WTC11 (cell line): ENCODE results near the gene CYP3A4. TPM values are rescaled to one million over a fixed set of nuclear protein-coding genes. Genes with fewer than 3 reads are reported as not detected.

Experiments
- ATAC-seq: fragments of 200-7000 bp; cut with Tn5 transposase; 2 replicates; pipeline ENCODE4 v1.10.0; 2021; ENCODE audit warnings: mild to moderate bottlenecking, moderate library complexity
- CTCF ChIA-PET: fragments of 300-600 bp; sonication (Branson Sonifier 250); formaldehyde crosslinking; loops from one replicate; lab custom pipeline; 2021; ENCODE audit warnings: antibody characterized with exemption; lab: Charles Lee
- POLR2A ChIA-PET: fragments of 350-600 bp; sonication (Branson Sonifier 250); formaldehyde crosslinking; loops from one replicate; lab custom pipeline; 2021; ENCODE audit warnings: antibody characterized with exemption; lab: Charles Lee
- DNase-seq: peaks from one replicate; pipeline ENCODE4 v3.0.0; 2021; ENCODE audit warnings: low spot score
- H3K27ac Mint-ChIP-seq: 2 replicates; pipeline ENCODE4 v1.8.0; 2021; ENCODE audit warnings: mixed read lengths
- H3K27me3 Mint-ChIP-seq: 2 replicates; pipeline ENCODE4 v1.8.0; 2021; ENCODE audit warnings: low read depth, mild to moderate bottlenecking, moderate library complexity, mixed read lengths
- H3K36me3 Mint-ChIP-seq: 2 replicates; pipeline ENCODE4 v1.8.0; 2021; ENCODE audit warnings: mixed read lengths
- H3K4me1 Mint-ChIP-seq: 2 replicates; pipeline ENCODE4 v1.8.0; 2022; ENCODE audit warnings: mixed read lengths
- H3K4me3 Mint-ChIP-seq: 2 replicates; pipeline ENCODE4 v1.8.0; 2021; ENCODE audit warnings: mild to moderate bottlenecking, moderate library complexity, mixed read lengths
- H3K9me3 Mint-ChIP-seq: 2 replicates; pipeline ENCODE4 v1.8.0; 2021; ENCODE audit warnings: mixed read lengths
- ATF6 ChIP-seq: sonication (generic); formaldehyde crosslinking; IDR thresholded peaks from 2 replicates; pipeline ENCODE4 v1.8.1; 2023; ENCODE audit warnings: mild to moderate bottlenecking, missing genetic modification reagents
- CREB1 ChIP-seq: sonication (generic); formaldehyde crosslinking; IDR thresholded peaks from 2 replicates; pipeline ENCODE4 v1.8.0; 2023; ENCODE audit warnings: mild to moderate bottlenecking, missing genetic modification reagents
- E2F1 ChIP-seq: sonication (generic); formaldehyde crosslinking; IDR thresholded peaks from 2 replicates; pipeline ENCODE4 v1.8.0; 2022; ENCODE audit warnings: mild to moderate bottlenecking, missing genetic modification reagents
- OVOL2 ChIP-seq: fragments of 250-450 bp; sonication (Bioruptor Pico); IDR thresholded peaks from 2 replicates; pipeline ENCODE4 v1.9.0; 2021; ENCODE audit warnings: mild to moderate bottlenecking, borderline replicate concordance
- SMAD4 ChIP-seq: sonication (generic); formaldehyde crosslinking; IDR thresholded peaks from 2 replicates; pipeline ENCODE4 v1.8.0; 2022; ENCODE audit warnings: mild to moderate bottlenecking, missing genetic modification reagents
- total RNA-seq: library from RNA; stranded (reverse); gene quantifications from 3 replicates; pipeline ENCODE4 v1.2.3, GENCODE V29; 2021

Gene CYP3A4
- total RNA-seq, 1 experiment from 2014 or later = 0.33 TPM

GRCh38 chr7:99709260-99709659 lies 74.7 kb downstream of the CYP3A4 start:
- H3K4me3 Mint-ChIP-seq = no peak overlapping the region
- no peaks in the 10 kb centered on the region for H3K4me1 Mint-ChIP-seq
- POLR2A ChIA-PET = no interaction called here
- H3K36me3 Mint-ChIP-seq = peaks cover 21% of the 10 kb centered on the region
- TF ChIP-seq CREB1 (CRISPR knock-in tag) (no peak), OVOL2 (CRISPR knock-in tag) (no peak), E2F1 (no peak)
- TF ChIP-seq, all 79 proteins: peak for 0
- Mint-ChIP-seq H3K27ac (no peak overlapping the region), H3K9me3 (peaks cover 46% of the 10 kb centered on the region), H3K27me3 (peaks cover 9% of the 10 kb centered on the region)
- ATAC-seq (no peak), DNase-seq (no peak)
- CTCF ChIA-PET = no interaction called here

GRCh38 chr7:99707096-99707495 lies 76.9 kb downstream of the CYP3A4 start:
- H3K27me3 Mint-ChIP-seq = peaks cover 10% of the 10 kb centered on the region
- CTCF ChIA-PET = no interaction called here
- no peak overlapping the region for H3K4me3 Mint-ChIP-seq

More at GRCh38 chr7:99707096-99707495, 76.9 kb downstream of the CYP3A4 start:
- ATAC-seq (no peak), DNase-seq (no peak)
- no peaks in the 10 kb centered on the region for H3K4me1 Mint-ChIP-seq
- H3K9me3 Mint-ChIP-seq = peaks cover 50% of the 10 kb centered on the region
- peaks cover 21% of the 10 kb centered on the region for H3K36me3 Mint-ChIP-seq
- H3K27ac Mint-ChIP-seq = no peak overlapping the region
- POLR2A ChIA-PET = no interaction called here
- TF ChIP-seq ATF6 (CRISPR knock-in tag) = no peak
- no peak for TF ChIP-seq SMAD4 (CRISPR knock-in tag)
- no peak for TF ChIP-seq CREB1 (CRISPR knock-in tag)

Other genes starting within 250 kb of the CYP3A4 start
- 5.9 to 7.2 TPM (median 6.6 TPM) in 3 replicates for gene FAM200A, start 232.1 kb downstream of the CYP3A4 start, total RNA-seq
- 37.1 to 40.4 TPM (median 38.2 TPM) in 3 replicates for gene ZNF655, start 225.5 kb downstream of the CYP3A4 start, total RNA-seq
- gene TMEM225B, start 185.9 kb downstream of the CYP3A4 start, total RNA-seq = 0.78 to 0.81 TPM (median 0.78 TPM) in 3 replicates
- gene ZSCAN25, start 167.2 kb downstream of the CYP3A4 start, total RNA-seq = 16.3 to 20.1 TPM (median 19.9 TPM) in 3 replicates
- gene CYP3A5, start 104.2 kb downstream of the CYP3A4 start, total RNA-seq = 0.39 to 0.78 TPM (median 0.76 TPM) in 3 replicates
- not detected in 3 replicates for gene CYP3A7, start 49.0 kb downstream of the CYP3A4 start, total RNA-seq
- gene CYP3A43, start 43.8 kb upstream of the CYP3A4 start, total RNA-seq = not detected in 3 replicates
- 0.15 TPM in 1 of 3 replicates, not detected in the others for gene OR2AE1, start 92.8 kb upstream of the CYP3A4 start, total RNA-seq
- 6.6 to 9.8 TPM (median 9.3 TPM) in 3 replicates for gene TRIM4, start 135.3 kb upstream of the CYP3A4 start, total RNA-seq
- 2.9 to 3.7 TPM (median 3.4 TPM) in 3 replicates for gene GJC3, start 145.4 kb upstream of the CYP3A4 start, total RNA-seq
- gene AZGP1, start 191.8 kb upstream of the CYP3A4 start, total RNA-seq = 1.6 to 2.7 TPM (median 1.8 TPM) in 3 replicates
- 46.6 to 51.8 TPM (median 47.6 TPM) in 3 replicates for gene ZKSCAN1, start 231.4 kb upstream of the CYP3A4 start, total RNA-seq